Endothelial cell of umbilical vein (primary cell): ENCODE results near the gene S100A13. TPM values are rescaled to one million over a fixed set of nuclear protein-coding genes. Genes with fewer than 3 reads are reported as not detected.
A peak's percentile ranks its signal among the peaks of the same experiment; 100 is the strongest.

ENCODE experiments used
- BruUV-seq: library from RNA; stranded (reverse); fragments of 400-500 nt; replicated peaks from 2 replicates; lab custom pipeline; 2021; lab: Mats Ljungman, UMichigan
- CTCF ChIA-PET: fragments of 300-600, 350-600 bp; sonication (Branson Sonifier 250); formaldehyde crosslinking; loops from one replicate; lab custom pipeline; 2021; ENCODE audit warnings: antibody characterized with exemption, inconsistent platforms; lab: Charles Lee
- POLR2A ChIA-PET: fragments of 300-600, 350-600 bp; sonication (Branson Sonifier 250); formaldehyde crosslinking; loops from one replicate; lab custom pipeline; 2021; ENCODE audit warnings: antibody characterized with exemption, inconsistent platforms; lab: Charles Lee
- DNase-seq: peaks from one replicate; pipeline ENCODE4 v3.0.0-alpha.2; 2011; ENCODE audit warnings: low read depth, low spot score
- FAIRE-seq: peaks from 2 replicates; lab custom pipeline; 2011; peaks lifted over from hg19 to GRCh38; lab: Jason Lieb, UNC
- H2AFZ ChIP-seq: 2 replicates; pipeline ENCODE4 v1.6.0; 2012; ENCODE audit warnings: low read depth, low read length, control low read depth, inconsistent platforms
- H3K27ac ChIP-seq: 2 replicates; pipeline ENCODE4 v1.5.1; 2011; ENCODE audit warnings: low read depth, mild to moderate bottlenecking, control low read depth, low read length, moderate library complexity; ENCODE audit not compliant: insufficient read depth
- H3K27me3 ChIP-seq, 2 experiments: 2 replicates each; pipeline versions ENCODE4 v1.6.0 to v1.6.1; 2011; ENCODE audit warnings: low read length in 2 of 2, mixed read lengths in 1 of 2; ENCODE audit not compliant: control insufficient read depth in 2 of 2, insufficient read depth in 2 of 2
- H3K36me3 ChIP-seq, 2 experiments: 2 replicates in 1 of 2; 3 replicates in 1 of 2; pipeline ENCODE4 v1.5.1; 2011; ENCODE audit warnings: low read length in 2 of 2, mild to moderate bottlenecking in 1 of 2, moderate library complexity in 1 of 2; ENCODE audit not compliant: control insufficient read depth in 2 of 2, insufficient read depth in 2 of 2; ENCODE audit errors: extremely low read depth in 1 of 2
- H3K4me1 ChIP-seq: 3 replicates; pipeline ENCODE4 v1.5.1; 2011; ENCODE audit warnings: mild to moderate bottlenecking, low read length; ENCODE audit not compliant: control insufficient read depth, insufficient read depth; ENCODE audit errors: extremely low read depth
- H3K4me2 ChIP-seq: 2 replicates; pipeline ENCODE4 v1.6.1; 2011; ENCODE audit warnings: low read length, control low read depth, mixed read lengths; ENCODE audit not compliant: insufficient read depth
- H3K4me3 ChIP-seq, 3 experiments: fragments of 200-600 bp in 1 of 3; sonication (generic), shearing (Covaris generic) in 1 of 3; replicated peaks in 1 of 3; 2 replicates each; pipeline ENCODE4 v1.5.1; 2011 to 2016; ENCODE audit warnings: control low read depth in 3 of 3, low read length in 3 of 3, mild to moderate bottlenecking in 2 of 3, inconsistent platforms in 1 of 3, low read depth in 1 of 3, moderate library complexity in 1 of 3; ENCODE audit not compliant: insufficient read depth in 1 of 3
- H3K79me2 ChIP-seq: 2 replicates; pipeline ENCODE4 v1.6.0; 2012; ENCODE audit warnings: low read length, inconsistent platforms; ENCODE audit not compliant: control insufficient read depth, insufficient read depth
- H3K9ac ChIP-seq: replicated peaks from 2 replicates; pipeline ENCODE3; 2011; ENCODE audit warnings: low read length, control low read depth; ENCODE audit not compliant: insufficient read depth; ENCODE audit errors: extremely low read depth
- H3K9me1 ChIP-seq: replicated peaks from 3 replicates; pipeline ENCODE4 v1.6.0; 2011; ENCODE audit warnings: mild to moderate bottlenecking, low read length; ENCODE audit not compliant: control insufficient read depth, insufficient read depth; ENCODE audit errors: extremely low read depth
- H3K9me3 ChIP-seq: replicated peaks from 2 replicates; pipeline ENCODE4 v1.5.1; 2012; ENCODE audit warnings: low read length, inconsistent platforms; ENCODE audit not compliant: control insufficient read depth, insufficient read depth
- H4K20me1 ChIP-seq: replicated peaks from 2 replicates; pipeline ENCODE3; 2011; ENCODE audit warnings: mild to moderate bottlenecking, low read length; ENCODE audit not compliant: control insufficient read depth, insufficient read depth; ENCODE audit errors: extremely low read depth
- EZH2 ChIP-seq: IDR thresholded peaks from 2 replicates; pipeline ENCODE4 v1.6.1; 2012; ENCODE audit warnings: borderline replicate concordance, low read depth, mild to moderate bottlenecking, moderate library complexity, low read length, inconsistent platforms; ENCODE audit not compliant: severe bottlenecking
- FOS ChIP-seq: IDR thresholded peaks from 2 replicates; pipeline ENCODE4 v1.6.1; 2011; ENCODE audit warnings: mild to moderate bottlenecking, low read length, moderate library complexity, borderline replicate concordance; ENCODE audit not compliant: insufficient read depth
- GATA2 ChIP-seq: IDR thresholded peaks from 2 replicates; pipeline ENCODE4 v1.7.0; 2011; ENCODE audit warnings: low read depth, mild to moderate bottlenecking, moderate library complexity, mixed read lengths, low read length; ENCODE audit not compliant: insufficient read length, insufficient read depth
- JUN ChIP-seq: IDR thresholded peaks from 2 replicates; pipeline ENCODE4 v1.6.1; 2011; ENCODE audit warnings: borderline replicate concordance, low read depth; ENCODE audit not compliant: insufficient read length, insufficient read depth
- MYC ChIP-seq: IDR thresholded peaks from one replicate; pipeline ENCODE4 v1.6.1; 2011; ENCODE audit warnings: mild to moderate bottlenecking, low read depth, low read length
- POLR2A ChIP-seq: IDR thresholded peaks from 2 replicates; pipeline ENCODE4 v1.6.1; 2012; ENCODE audit warnings: low read depth, mild to moderate bottlenecking, control low read depth, low read length
- POLR2AphosphoS5 ChIP-seq: IDR thresholded peaks from 2 replicates; pipeline ENCODE4 v1.6.1; 2012; ENCODE audit warnings: low read depth, mild to moderate bottlenecking, control low read depth, low read length, moderate library complexity; ENCODE audit not compliant: insufficient read depth
- dilution Hi-C: fragments of 300-500 bp; cut with MboI; formaldehyde crosslinking; loops from one replicate; pipeline ENCODE4 v1.15.0; 2019; ENCODE audit warnings: low sequenced_read_pairs; ENCODE audit not compliant: extremely low pct_ligation_motif_present
- intact Hi-C: fragments of 100-400 bp; cut with micrococcal nuclease; formaldehyde crosslinking; loops from one replicate; pipeline ENCODE4 v1.10.0; 2022
- polyA plus RNA-seq, 4 experiments: library from polyadenylated mRNA; depleted of rRNA in 3 of 4; stranded (reverse) in 3 of 4; unstranded in 1 of 4; fragments of >200 nt; gene quantifications; 2 replicates each; pipeline versions ENCODE4 v1.2.1 to v1.2.3, GENCODE V29; 2011 to 2012; ENCODE audit warnings: missing spikeins in 1 of 4
- total RNA-seq: library from RNA; stranded (reverse); gene quantifications from 2 replicates; pipeline ENCODE4 v1.2.3, GENCODE V29; 2021
- TF ChIP-seq, protein P1 (sequence below): IDR thresholded peaks from 2 replicates; pipeline ENCODE4 v1.6.1; 2011; ENCODE audit not compliant: insufficient read depth, insufficient read length
- TF ChIP-seq, protein P2 (sequence below), 2 donors: IDR thresholded peaks; 1 replicate in 1 of 2; 2 replicates in 1 of 2; pipeline ENCODE4 v1.5.1; 2011; ENCODE audit warnings: low read length in 2 of 2, mild to moderate bottlenecking in 2 of 2, moderate library complexity in 2 of 2, control low read depth in 1 of 2, inconsistent platforms in 1 of 2, low read depth in 1 of 2; ENCODE audit not compliant: insufficient read depth in 1 of 2; ENCODE audit errors: extremely low read depth in 1 of 2

The S100A13 gene
- total and polyA plus RNA-seq, 2 donors (not counting 3 experiments of a cell fraction or from before 2014, with no cell fraction given) = 155 to 360 TPM

DNA sequence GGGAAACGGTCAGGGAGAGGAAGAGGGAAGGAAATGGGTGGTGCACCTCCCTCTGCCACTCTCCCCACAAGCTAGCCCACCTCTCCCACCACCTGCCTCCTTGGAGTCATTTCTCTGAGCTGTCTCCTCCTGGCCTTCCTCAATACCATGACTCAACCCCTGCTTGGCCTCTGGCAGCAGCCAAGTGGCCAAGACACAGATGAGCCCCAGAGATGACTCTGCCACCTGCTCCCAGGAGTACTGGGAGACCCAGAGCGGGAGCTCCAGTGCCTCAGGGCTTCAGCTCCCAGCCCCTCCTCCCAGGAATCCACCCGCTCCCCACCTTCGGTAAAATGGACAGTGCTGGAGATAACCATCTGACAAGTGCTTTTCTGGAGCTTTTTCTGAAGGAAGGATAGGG is 17.0 kb downstream of the S100A13 start:
- Histone ChIP-seq H3K27ac (peak overlapping the region; percentile 98), H3K4me3 (no peak overlapping the region), H4K20me1 (no peaks in the 10 kb centered on the region), H3K9ac (no peak overlapping the region), H3K27me3 (no peaks in the 10 kb centered on the region), H3K4me2 (peak overlapping the region; percentile 63), H3K4me1 (peaks cover 40% of the 10 kb centered on the region), H3K9me1 (no peaks in the 10 kb centered on the region), H3K36me3 (peaks cover 13% of the 10 kb centered on the region in 2 experiments), H2AFZ (no peak overlapping the region), H3K79me2 (peaks cover 45% of the 10 kb centered on the region), H3K9me3 (no peaks in the 10 kb centered on the region)
- POLR2A ChIA-PET = interaction anchor here (0.8 to 4.9 kb wide), 3 partner anchors 11 to 23 kb away, joined by 3 to 43 read pairs (median 28); partner anchors contain the start of genes CHTOP, S100A1 and S100A13
- dilution Hi-C loops (no loop called here), intact Hi-C loops (no loop called here)
- no TSS peak for BruUV-seq
- CTCF ChIA-PET = interaction anchor here (0.8 to 7.7 kb wide), 3 partner anchors 13 to 38 kb away, joined by 4 to 54 read pairs (median 42); partner anchors contain the start of genes S100A1 and S100A13
- peak; percentile 46 for DNase-seq
- FAIRE-seq = no peak
- TF ChIP-seq, protein P1, sequence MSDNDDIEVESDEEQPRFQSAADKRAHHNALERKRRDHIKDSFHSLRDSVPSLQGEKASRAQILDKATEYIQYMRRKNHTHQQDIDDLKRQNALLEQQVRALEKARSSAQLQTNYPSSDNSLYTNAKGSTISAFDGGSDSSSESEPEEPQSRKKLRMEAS = no peak
- TF ChIP-seq POLR2AphosphoS5 (no peak), MYC (no peak), EZH2 (no peak), POLR2A (peak; percentile 12), JUN (no peak), FOS (peak; percentile 51), GATA2 (peak; percentile 55)
- TF ChIP-seq, protein P2, sequence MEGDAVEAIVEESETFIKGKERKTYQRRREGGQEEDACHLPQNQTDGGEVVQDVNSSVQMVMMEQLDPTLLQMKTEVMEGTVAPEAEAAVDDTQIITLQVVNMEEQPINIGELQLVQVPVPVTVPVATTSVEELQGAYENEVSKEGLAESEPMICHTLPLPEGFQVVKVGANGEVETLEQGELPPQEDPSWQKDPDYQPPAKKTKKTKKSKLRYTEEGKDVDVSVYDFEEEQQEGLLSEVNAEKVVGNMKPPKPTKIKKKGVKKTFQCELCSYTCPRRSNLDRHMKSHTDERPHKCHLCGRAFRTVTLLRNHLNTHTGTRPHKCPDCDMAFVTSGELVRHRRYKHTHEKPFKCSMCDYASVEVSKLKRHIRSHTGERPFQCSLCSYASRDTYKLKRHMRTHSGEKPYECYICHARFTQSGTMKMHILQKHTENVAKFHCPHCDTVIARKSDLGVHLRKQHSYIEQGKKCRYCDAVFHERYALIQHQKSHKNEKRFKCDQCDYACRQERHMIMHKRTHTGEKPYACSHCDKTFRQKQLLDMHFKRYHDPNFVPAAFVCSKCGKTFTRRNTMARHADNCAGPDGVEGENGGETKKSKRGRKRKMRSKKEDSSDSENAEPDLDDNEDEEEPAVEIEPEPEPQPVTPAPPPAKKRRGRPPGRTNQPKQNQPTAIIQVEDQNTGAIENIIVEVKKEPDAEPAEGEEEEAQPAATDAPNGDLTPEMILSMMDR (IDR thresholded peaks at IDR 0.05; ENCODE audit: extremely low read depth in 1 of 2, insufficient read depth in 1 of 2, low read depth in 1 of 2, low read length in 2 of 2) = no peak
